IMR-90 (cell line): ENCODE data around the gene GRM4. TPM values are rescaled to one million over a fixed set of nuclear protein-coding genes. Genes with fewer than 3 reads are reported as not detected.

ENCODE experiments used
- ATAC-seq: fragments of 200-7000 bp; cut with Tn5 transposase; 2 replicates; pipeline ENCODE4 v1.9.1; 2020; ENCODE audit warnings: low read depth, mild to moderate bottlenecking, moderate library complexity
- BruUV-seq: library from RNA; stranded (reverse); fragments of 400-500 nt; replicated peaks from 2 replicates; lab custom pipeline; 2021; lab: Mats Ljungman, UMichigan
- CTCF ChIA-PET: fragments of 300-600 bp; formaldehyde crosslinking; extraction: SDS; loops from one replicate; lab custom pipeline; 2021; ENCODE audit warnings: antibody characterized with exemption; lab: Yijun Ruan, JAX
- POLR2A ChIA-PET: fragments of 300-600 bp; sonication (Branson Sonifier 250); formaldehyde crosslinking; loops from one replicate; lab custom pipeline; 2022; ENCODE audit warnings: antibody characterized with exemption; ENCODE audit not compliant: unreplicated experiment; lab: Charles Lee
- DNase-seq: peaks from one replicate; pipeline ENCODE4 v3.0.0; 2013
- H2AFZ ChIP-seq: replicated peaks from 2 replicates; pipeline ENCODE3; 2013; ENCODE audit warnings: low read length, mild to moderate bottlenecking; ENCODE audit not compliant: poor library complexity
- H2AK5ac ChIP-seq: 2 replicates; pipeline ENCODE4 v1.6.1; 2013; ENCODE audit warnings: low read depth, low read length, inconsistent platforms
- H2AK9ac ChIP-seq: replicated peaks from 2 replicates; pipeline ENCODE3; 2013; ENCODE audit warnings: mild to moderate bottlenecking, low read depth, low read length, moderate library complexity; ENCODE audit not compliant: poor library complexity
- H2BK120ac ChIP-seq: 2 replicates; pipeline ENCODE4 v1.6.1; 2013; ENCODE audit warnings: low read depth, low read length, inconsistent platforms
- H2BK15ac ChIP-seq: 3 replicates; pipeline ENCODE4 v1.6.1; 2013; ENCODE audit warnings: low read depth, low read length, inconsistent platforms
- H2BK20ac ChIP-seq: 2 replicates; pipeline ENCODE4 v1.6.1; 2013; ENCODE audit warnings: low read depth, mild to moderate bottlenecking, inconsistent platforms, low read length, moderate library complexity
- H2BK5ac ChIP-seq: 2 replicates; pipeline ENCODE4 v1.6.1; 2013; ENCODE audit warnings: mild to moderate bottlenecking, low read depth, low read length, inconsistent platforms; ENCODE audit not compliant: poor library complexity, severe bottlenecking
- H3K14ac ChIP-seq: replicated peaks from 2 replicates; pipeline ENCODE4 v1.6.1; 2013; ENCODE audit warnings: low read depth, low read length, inconsistent platforms
- H3K18ac ChIP-seq: 2 replicates; pipeline ENCODE4 v1.6.1; 2013; ENCODE audit warnings: low read depth, low read length, control low read depth
- H3K23ac ChIP-seq: 2 replicates; pipeline ENCODE4 v1.6.1; 2013; ENCODE audit warnings: low read depth, low read length, inconsistent platforms
- H3K27ac ChIP-seq: 2 replicates; pipeline ENCODE4 v1.5.1; 2013; ENCODE audit warnings: mild to moderate bottlenecking, control low read depth, low read length; ENCODE audit not compliant: insufficient read depth
- H3K27me3 ChIP-seq: 2 replicates; pipeline ENCODE4 v1.6.1; 2013; ENCODE audit warnings: low read length; ENCODE audit not compliant: control insufficient read depth, insufficient read depth
- H3K36me3 ChIP-seq: 2 replicates; pipeline ENCODE4 v1.6.1; 2013; ENCODE audit warnings: low read length, mixed read lengths; ENCODE audit not compliant: control insufficient read depth, insufficient read depth
- H3K4ac ChIP-seq: 2 replicates; pipeline ENCODE4 v1.6.1; 2013; ENCODE audit warnings: low read depth, low read length, inconsistent platforms
- H3K4me1 ChIP-seq: 2 replicates; pipeline ENCODE4 v1.6.1; 2013; ENCODE audit warnings: low read length, mixed read lengths; ENCODE audit not compliant: control insufficient read depth, insufficient read depth
- H3K4me2 ChIP-seq: 2 replicates; pipeline ENCODE4 v1.6.1; 2013; ENCODE audit warnings: low read depth, mild to moderate bottlenecking, control low read depth, low read length, moderate library complexity
- H3K4me3 ChIP-seq: 2 replicates; pipeline ENCODE4 v1.5.1; 2013; ENCODE audit warnings: low read depth, mild to moderate bottlenecking, control low read depth, low read length, moderate library complexity; ENCODE audit not compliant: insufficient read depth
- H3K56ac ChIP-seq: 2 replicates; pipeline ENCODE4 v1.6.1; 2013; ENCODE audit warnings: low read length, inconsistent platforms; ENCODE audit not compliant: insufficient read depth; ENCODE audit errors: extremely low read depth
- H3K79me1 ChIP-seq, 2 experiments: 2 replicates each; pipeline ENCODE4 v1.6.1; 2013; ENCODE audit warnings: low read length in 2 of 2, inconsistent platforms in 1 of 2, low read depth in 1 of 2
- H3K9ac ChIP-seq: 2 replicates; pipeline ENCODE4 v1.6.1; 2013; ENCODE audit warnings: low read depth, low read length, control low read depth
- H3K9me1 ChIP-seq: 2 replicates; pipeline ENCODE4 v1.6.1; 2013; ENCODE audit warnings: low read length, inconsistent platforms; ENCODE audit not compliant: insufficient read depth
- H3K9me3 ChIP-seq: 2 replicates; pipeline ENCODE4 v1.6.1; 2013; ENCODE audit warnings: low read length; ENCODE audit not compliant: control insufficient read depth, insufficient read depth
- H4K20me1 ChIP-seq: 2 replicates; pipeline ENCODE4 v1.6.1; 2013; ENCODE audit warnings: low read length, inconsistent platforms; ENCODE audit not compliant: insufficient read depth
- H4K5ac ChIP-seq: 2 replicates; pipeline ENCODE4 v1.6.1; 2013; ENCODE audit warnings: mild to moderate bottlenecking, low read depth, low read length, control low read depth
- H4K8ac ChIP-seq, 2 experiments: 2 replicates each; pipeline ENCODE4 v1.6.1; 2013; ENCODE audit warnings: low read depth in 2 of 2, low read length in 2 of 2, control low read depth in 1 of 2, inconsistent platforms in 1 of 2
- H4K91ac ChIP-seq: 2 replicates; pipeline ENCODE4 v1.6.1; 2013; ENCODE audit warnings: low read depth, low read length, inconsistent platforms; ENCODE audit not compliant: insufficient read depth
- ELK1 ChIP-seq: fragments of 150-350 bp; IDR thresholded peaks from 2 replicates; pipeline ENCODE4 v1.6.1; 2016; ENCODE audit warnings: low read depth, mild to moderate bottlenecking, low read length, moderate library complexity, borderline replicate concordance
- MAZ ChIP-seq: IDR thresholded peaks from 2 replicates; pipeline ENCODE4 v1.6.1; 2012; ENCODE audit warnings: low read depth, mild to moderate bottlenecking, low read length, improper control_type of control experiment, moderate library complexity, borderline replicate concordance
- MXI1 ChIP-seq: IDR thresholded peaks from 2 replicates; pipeline ENCODE4 v1.6.1; 2012; ENCODE audit warnings: low read depth, mild to moderate bottlenecking, low read length, moderate library complexity, borderline replicate concordance
- RFX5 ChIP-seq: IDR thresholded peaks from 2 replicates; pipeline ENCODE4 v1.8.0; 2012; ENCODE audit warnings: low read depth, mild to moderate bottlenecking, low read length, moderate library complexity
- WGBS, 2 experiments: methylation state at CpG; one replicate each; pipeline versions ENCODE4 v1.1.5 to v1.1.7; 2013; ENCODE audit warnings: missing lambda C conversion rate in 2 of 2; ENCODE audit not compliant: insufficient read length in 1 of 2; ENCODE audit errors: extremely low coverage in 2 of 2; 5-methylcytosine and 5-hydroxymethylcytosine counted together
- dilution Hi-C: fragments of 300-500 bp; cut with HindIII; formaldehyde crosslinking; loops from one replicate; pipeline ENCODE4 v1.14.3; 2018; ENCODE audit warnings: low sequenced_read_pairs; ENCODE audit not compliant: unreplicated experiment
- in situ Hi-C: fragments of 300-500 bp; cut with MboI; formaldehyde crosslinking; loops from 3 replicates; pipeline ENCODE4 v1.14.3; 2019; ENCODE audit warnings: low sequenced_read_pairs, inconsistent platforms, mixed read lengths
- intact Hi-C: fragments of 100-400 bp; cut with micrococcal nuclease; formaldehyde crosslinking; loops from 2 replicates; pipeline ENCODE4 v1.10.0; 2022
- polyA plus RNA-seq, 3 experiments: library from polyadenylated mRNA; depleted of rRNA; stranded (reverse); fragments of >200 nt; gene quantifications; 2 replicates each; pipeline ENCODE4 v1.2.3, GENCODE V29; 2012; ENCODE audit warnings: low replicate concordance in 1 of 3
- total RNA-seq: library from RNA; depleted of rRNA; stranded (reverse); fragments of >200 nt; gene quantifications from 2 replicates; pipeline ENCODE4 v1.2.3, GENCODE V29; 2012

GRM4 gene
- total and polyA plus RNA-seq, 2 of the 4 experiments (the other 2 are of a cell fraction), result 0.02 TPM; not detected in 1

GRCh38 chr6:34178357-34179105 lies 32.6 kb upstream of the GRM4 start:
- DNase-seq (no peak), ATAC-seq (no peak)
- H3K9me3 ChIP-seq, result peaks cover 5% of the 10 kb centered on the region; the same call in 1 of the 2 replicates
- no peak overlapping the region for H2BK120ac ChIP-seq
- H4K8ac ChIP-seq, result no peak overlapping the region
- H2BK20ac ChIP-seq, result no peak overlapping the region
- H2BK15ac ChIP-seq, result no peak overlapping the region
- no peaks in the 10 kb centered on the region for H3K36me3 ChIP-seq
- H3K9ac ChIP-seq, result no peak overlapping the region
- no peaks in the 10 kb centered on the region for H3K79me1 ChIP-seq
- intact Hi-C loops (no loop called here), dilution Hi-C loops (no loop called here), in situ Hi-C loops (no loop called here)
- no peak overlapping the region for H3K14ac ChIP-seq
- POLR2A ChIA-PET, result no interaction called here
- peaks cover 10% of the 10 kb centered on the region for H3K27me3 ChIP-seq
- H3K56ac ChIP-seq, result no peak overlapping the region
- H3K4me3 ChIP-seq, result no peak overlapping the region
- no peak overlapping the region for H3K23ac ChIP-seq
- CTCF ChIA-PET, result no interaction called here
- no peak overlapping the region for H2BK5ac ChIP-seq
- H2AFZ ChIP-seq, result no peak overlapping the region
- no peak overlapping the region for H4K5ac ChIP-seq
- H3K9me1 ChIP-seq, result 0 out of 2 replicates have a peak, but pooled peaks cover 3% of the 10 kb centered on the region
- no peak overlapping the region for H3K18ac ChIP-seq
- H3K4me2 ChIP-seq, result no peak overlapping the region
- no peak overlapping the region for H2AK9ac ChIP-seq
- TF ChIP-seq RFX5, result no peak
- TF ChIP-seq MAZ, result no peak
- TF ChIP-seq MXI1, result no peak
- no peak for TF ChIP-seq ELK1
- no peaks in the 10 kb centered on the region for H4K20me1 ChIP-seq
- no peaks in the 10 kb centered on the region for H3K4me1 ChIP-seq
- 90% methylated on average over 14 of the region's 19 CpGs; no CpG with 5 or more reads in 1 of the 2 experiments for WGBS, 2 experiments
- no peak overlapping the region for H2AK5ac ChIP-seq
- no TSS peak for BruUV-seq
- no peak overlapping the region for H4K91ac ChIP-seq
- no peak overlapping the region for H3K4ac ChIP-seq
- no peak overlapping the region for H3K27ac ChIP-seq
